Pancreas (tissue), 10 donors: ENCODE data around the gene PSMD13. TPM values are rescaled to one million over a fixed set of nuclear protein-coding genes. Genes with fewer than 3 reads are reported as not detected.

Source experiments
- ATAC-seq, 4 donors: fragments of 200-7000 bp; cut with Tn5 transposase; one replicate each; pipeline versions ENCODE4 v1.8.0 to v1.9.1; 2020; ENCODE audit warnings: mild to moderate bottlenecking in 4 of 4, moderate library complexity in 4 of 4
- DNase-seq, 6 donors: peaks; one replicate each; pipeline ENCODE4 v3.0.0-alpha.2; 2020
- FAIRE-seq: peaks from 2 replicates; lab custom pipeline; 2012; peaks lifted over from hg19 to GRCh38; lab: Jason Lieb, UNC
- H3K27ac ChIP-seq, 4 donors: fragments of 200-600 bp; sonication (generic); 1 replicate in 3 of 4; 2 replicates in 1 of 4; pipeline versions ENCODE4 v1.5.0 to v1.8.0; 2020
- H3K27me3 ChIP-seq, 4 donors: fragments of 200-600 bp; one replicate each; pipeline ENCODE4 v1.8.0; 2021
- H3K36me3 ChIP-seq, 3 donors: fragments of 200-600 bp; sonication (generic) in 1 of 3; one replicate each; pipeline versions ENCODE4 v1.5.0 to v1.8.0; 2020 to 2021
- H3K4me1 ChIP-seq, 3 donors: fragments of 200-600 bp; one replicate each; pipeline ENCODE4 v1.8.0; 2021
- H3K4me3 ChIP-seq, 4 donors: fragments of 200-600 bp; sonication (generic) in 2 of 4; one replicate each; pipeline versions ENCODE4 v1.5.0 to v1.8.0; 2020 to 2021
- H3K9me3 ChIP-seq, 4 donors: fragments of 200-600 bp; one replicate each; pipeline ENCODE4 v1.8.0; 2021
- CTCF ChIP-seq, 4 donors: fragments of 200-600 bp; sonication (generic) in 3 of 4; IDR thresholded peaks; one replicate each; pipeline versions ENCODE4 v1.5.0 to v1.8.0; 2021; ENCODE audit warnings: antibody characterized with exemption in 4 of 4
- WGBS, 2 donors: extraction: QIAGEN DNeasy Blood & Tissue Kit; methylation state at CpG; one replicate each; pipeline ENCODE4 v1.1.7; 2013; 5-methylcytosine and 5-hydroxymethylcytosine counted together
- intact Hi-C, 3 donors: fragments of 100-400 bp; cut with DNase I; formaldehyde crosslinking; loops; one replicate each; pipeline versions ENCODE4 v1.11.1 to v1.14.2; 2022
- polyA plus RNA-seq, 2 donors: library from polyadenylated mRNA; stranded (reverse); fragments of 200-250 nt; gene quantifications; one replicate each; pipeline ENCODE4 v1.2.3, GENCODE V29; 2013
- total RNA-seq, 6 donors: library from RNA; stranded (reverse); fragmentation: NEBNext Ultra II Directional in 4 of 6; extraction: Animal tissue kit (Norgen Biotek cat#: 25700) in 4 of 6; gene quantifications; one replicate each; pipeline versions ENCODE4 v1.2.1 to v1.2.4, GENCODE V29; 2021 to 2023
- donor health status: healthy with polysubstance abuse.
- donor health status: DM: no; HTN: no; CAD: no; lungs with moderate emphysema.
- donor health status: DM: no; HTN: no; CAD: no.
- donor health status: control.
- donor health status: control.
- donor health status: Bipolar disorder and iron deficiency.
- donor health status: DM: yes; HTN: yes; CAD: no.
- donor health status: DM: no; HTN: no; CAD: no.
- donor health status: DM: no; HTN: no; CAD: no.
- donor health status: DM: yes; HTN: yes; CAD: no.

PSMD13 gene
- total and polyA plus RNA-seq, 8 donors = 35.5 to 118 (median 47.0) TPM

DNA sequence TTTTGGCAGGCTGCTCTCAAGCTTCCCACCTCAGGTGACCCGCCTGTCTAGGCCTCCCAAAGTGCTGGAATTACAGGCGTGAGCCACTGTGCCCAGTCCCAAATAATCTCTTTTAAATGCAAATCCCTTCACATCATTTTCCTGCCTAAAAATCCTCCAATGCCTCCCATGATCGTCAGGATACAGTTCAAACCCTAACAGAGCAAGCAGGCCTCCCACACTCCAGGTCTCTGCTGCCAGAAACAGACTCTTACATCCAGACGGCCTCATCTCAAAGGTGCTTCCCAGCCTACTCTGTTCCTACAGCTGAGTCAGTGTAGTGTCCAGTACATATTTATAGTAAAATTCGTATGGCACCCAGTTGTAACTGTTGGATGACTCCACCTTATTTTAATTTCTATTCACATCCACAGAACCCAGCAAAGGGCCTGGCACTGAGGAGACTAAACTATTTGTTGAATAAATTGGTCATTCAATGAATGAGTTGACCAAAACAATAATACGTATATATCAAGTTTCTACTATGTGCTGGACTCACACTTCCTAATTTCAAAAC lies 8.9 kb upstream of the PSMD13 start:
- ATAC-seq (no peak), FAIRE-seq (no peak), DNase-seq (no peak)
- H3K9me3 ChIP-seq = no peaks in the 10 kb centered on the region
- no peaks in the 10 kb centered on the region for H3K36me3 ChIP-seq
- H3K27ac ChIP-seq = no peak overlapping the region
- H3K27me3 ChIP-seq = no peaks in the 10 kb centered on the region
- TF ChIP-seq CTCF (IDR thresholded peaks at IDR 0.05) = no peak
- intact Hi-C loops = no loop called here
- 76 to 90% methylated on average over 6 of the region's 6 CpGs for WGBS, 2 donors
- no peak overlapping the region for H3K4me3 ChIP-seq
- H3K4me1 ChIP-seq = no peaks in the 10 kb centered on the region

- Histone ChIP-seq H3K4me1 (peaks cover 0 to 6% (median 6%) of the 10 kb centered on the region in 3 donors), H3K36me3 (no peaks in the 10 kb centered on the region), H3K27ac (no peak overlapping the region), H3K9me3 (no peaks in the 10 kb centered on the region), H3K27me3 (no peaks in the 10 kb centered on the region), H3K4me3 (no peak overlapping the region)
- DNase-seq (peak in 1 of 6 donors; percentile 26), ATAC-seq (no peak), FAIRE-seq (no peak)
- intact Hi-C loops = no loop called here
- WGBS, 2 donors = 93 to 97% methylated on average over 10 of the region's 10 CpGs
- no peak for TF ChIP-seq CTCF (IDR thresholded peaks at IDR 0.05)
Observed at GRCh38 chr11:230431-230830, 6.3 kb upstream of the PSMD13 start.

DNA sequence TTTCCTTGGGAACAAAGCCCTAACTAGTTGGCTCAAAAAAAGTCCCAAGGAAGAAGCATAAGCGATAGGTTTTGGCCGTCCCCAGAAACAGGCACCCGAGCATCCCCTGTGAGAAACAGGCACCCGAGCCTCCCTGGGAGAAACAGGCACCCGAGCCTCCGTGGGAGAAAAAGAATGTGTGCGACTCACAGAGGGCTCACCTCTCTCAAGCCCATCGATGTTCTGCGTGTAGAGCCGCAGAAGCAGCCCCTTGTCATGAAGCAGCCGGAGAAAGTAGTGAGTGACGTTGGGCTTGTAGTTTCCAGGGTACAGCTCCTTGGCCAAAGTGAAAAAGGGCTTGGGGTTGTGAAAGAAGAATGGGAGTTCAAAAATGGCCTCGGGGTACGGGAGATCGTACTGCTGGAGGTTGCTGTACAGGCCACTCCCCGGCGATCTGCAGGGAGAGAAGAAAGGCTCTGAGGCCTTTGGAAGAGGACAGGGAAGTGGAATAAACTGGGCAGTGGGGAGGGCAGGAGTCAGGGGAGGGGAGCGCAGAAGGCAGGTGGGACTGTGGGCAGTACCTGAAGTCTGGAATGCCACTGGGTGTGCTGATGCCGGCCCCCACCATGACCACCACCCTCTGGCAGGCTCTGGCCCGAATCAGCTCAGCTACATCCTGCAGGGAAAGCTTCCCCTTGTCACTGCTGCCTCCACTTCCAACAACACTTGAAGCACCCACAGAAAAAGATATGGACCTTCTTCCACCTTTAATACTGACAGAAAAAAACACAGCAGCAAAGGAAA lies 3.8 kb upstream of the PSMD13 start:
- H3K27me3 ChIP-seq = no peaks in the 10 kb centered on the region
- ATAC-seq = no peak
- TF ChIP-seq CTCF (IDR thresholded peaks at IDR 0.05) = no peak
- no peak for FAIRE-seq
- peak in 1 of 6 donors; percentile 38 for DNase-seq
- H3K36me3 ChIP-seq = no peaks in the 10 kb centered on the region
- H3K27ac ChIP-seq = no peak overlapping the region
- no peak overlapping the region for H3K4me3 ChIP-seq
- intact Hi-C loops = no loop called here
- H3K4me1 ChIP-seq = peaks cover 5 to 15% (median 9%) of the 10 kb centered on the region in 3 donors
- WGBS, 2 donors = 89 to 91% methylated on average over 20 of the region's 20 CpGs
- H3K9me3 ChIP-seq = no peaks in the 10 kb centered on the region

DNA sequence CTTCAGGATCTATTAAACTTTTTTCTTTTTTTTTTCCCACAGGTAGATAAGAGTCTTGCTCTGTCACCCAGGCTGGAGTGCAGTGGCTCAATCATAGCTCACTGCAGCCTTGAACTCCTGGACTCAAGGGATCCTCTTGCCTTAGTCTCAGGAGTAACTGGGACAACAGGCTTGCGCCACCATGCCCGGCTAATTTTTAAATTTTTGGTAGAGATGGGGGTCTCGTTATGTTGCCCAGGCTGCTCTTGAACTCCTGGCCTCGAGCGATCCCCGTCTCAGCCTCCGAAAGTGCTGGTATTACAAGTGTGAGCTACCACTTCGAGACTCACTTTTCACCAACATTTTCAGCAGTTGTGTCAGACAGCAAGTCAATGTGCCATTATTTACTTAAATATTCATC lies 1.6 kb upstream of the PSMD13 start:
- DNase-seq = peak in 1 of 6 donors; percentile 32
- H3K36me3 ChIP-seq = no peaks in the 10 kb centered on the region
- H3K4me1 ChIP-seq = peaks cover 7 to 19% (median 9%) of the 10 kb centered on the region in 3 donors
- ATAC-seq = no peak
- H3K27me3 ChIP-seq = no peaks in the 10 kb centered on the region
- no peaks in the 10 kb centered on the region for H3K9me3 ChIP-seq
- WGBS, 2 donors = 58 to 68% methylated on average over 8 of the region's 8 CpGs
- H3K4me3 ChIP-seq = peak overlapping the region in 2 of 4 donors; percentile 87 to 99
- intact Hi-C loops = no loop called here
- no peak for TF ChIP-seq CTCF (IDR thresholded peaks at IDR 0.05)
- peak overlapping the region in 1 of 4 donors; percentile 75 for H3K27ac ChIP-seq
- FAIRE-seq = no peak

DNA sequence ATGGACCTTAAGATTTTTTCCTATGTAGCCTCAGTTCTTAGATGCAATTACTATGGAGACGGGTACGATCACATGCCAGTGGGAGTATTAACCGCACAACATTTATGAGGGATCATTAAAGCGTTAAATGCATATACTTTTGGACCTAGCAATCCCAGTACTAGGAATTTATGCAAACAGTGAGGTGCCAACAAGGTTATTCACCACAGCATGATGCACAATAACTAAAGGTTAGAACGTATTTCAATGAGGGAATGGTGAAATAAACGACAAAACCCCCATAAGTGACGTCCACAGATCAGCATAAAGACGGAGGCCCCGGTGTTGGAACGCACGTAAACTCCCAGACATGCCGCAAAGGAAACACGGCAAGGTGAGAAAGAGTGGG lies 1.2 kb upstream of the PSMD13 start:
- H3K27me3 ChIP-seq = no peaks in the 10 kb centered on the region
- ATAC-seq = peak; percentile 2 to 9 (median 7)
- H3K9me3 ChIP-seq = no peaks in the 10 kb centered on the region
- H3K4me1 ChIP-seq = peaks cover 7 to 23% (median 9%) of the 10 kb centered on the region in 3 donors
- TF ChIP-seq CTCF (IDR thresholded peaks at IDR 0.05) = no peak
- no peak for FAIRE-seq
- WGBS, 2 donors = 0 to 1% methylated on average over 13 of the region's 13 CpGs
- H3K36me3 ChIP-seq = no peaks in the 10 kb centered on the region
- DNase-seq = no peak
- H3K4me3 ChIP-seq = peak overlapping the region; percentile 87 to 99 (median 91)
- H3K27ac ChIP-seq = peak overlapping the region; percentile 64 to 78 (median 76)
- intact Hi-C loops = no loop called here
